B cell (primary cell): ENCODE results near the gene HPGD.

Experiments used
- CTCF ChIP-seq: fragments of 200-600 bp; IDR thresholded peaks from one replicate; pipeline ENCODE4 v1.8.0; 2022; ENCODE audit warnings: antibody characterized with exemption, mild to moderate bottlenecking
- EZH2 ChIP-seq: IDR thresholded peaks from 2 replicates; pipeline ENCODE4 v1.6.1; 2012; ENCODE audit warnings: borderline replicate concordance, low read depth, mild to moderate bottlenecking, moderate library complexity, low read length; ENCODE audit not compliant: insufficient read depth, poor library complexity, severe bottlenecking

GRCh38 chr4:174538876-174539250, 16.6 kb upstream of the HPGD start:
- no peak for TF ChIP-seq CTCF
- TF ChIP-seq EZH2, result no peak
